Activated naive CD4-positive, alpha-beta T cell treated with anti-CD3 and anti-CD28 coated beads for 36 hours (primary cell): ENCODE measurements around the gene CHMP1B. TPM values are rescaled to one million over a fixed set of nuclear protein-coding genes. Genes with fewer than 3 reads are reported as not detected.

Experiments used
- CTCF ChIA-PET: fragments of 350-600 bp; sonication (Branson Sonifier 250); formaldehyde crosslinking; loops from one replicate; lab custom pipeline; 2021; ENCODE audit warnings: antibody characterized with exemption; lab: Charles Lee
- DNase-seq: peaks from one replicate; pipeline ENCODE4 v3.0.0-alpha.2; 2020
- H3K27ac Mint-ChIP-seq: one replicate; pipeline ENCODE4 v1.8.0; 2021; ENCODE audit warnings: mild to moderate bottlenecking, mixed read lengths
- H3K27me3 Mint-ChIP-seq: one replicate; pipeline ENCODE4 v1.8.0; 2021; ENCODE audit warnings: low read depth, mixed read lengths
- H3K36me3 Mint-ChIP-seq: one replicate; pipeline ENCODE4 v1.8.0; 2021; ENCODE audit warnings: low read depth, mixed read lengths
- H3K4me1 Mint-ChIP-seq: one replicate; pipeline ENCODE4 v1.8.0; 2021; ENCODE audit warnings: low read depth, mixed read lengths
- H3K4me3 Mint-ChIP-seq: one replicate; pipeline ENCODE4 v1.8.0; 2021; ENCODE audit warnings: mild to moderate bottlenecking, moderate library complexity, mixed read lengths
- H3K9me3 Mint-ChIP-seq: one replicate; pipeline ENCODE4 v1.8.0; 2021; ENCODE audit warnings: mixed read lengths
- intact Hi-C: fragments of 100-400 bp; cut with micrococcal nuclease; formaldehyde crosslinking; loops from one replicate; pipeline ENCODE4 v1.15.1; 2023
- total RNA-seq, 2 experiments: library from RNA; stranded (reverse); gene quantifications; one replicate each; pipeline ENCODE4 v1.2.3, GENCODE V29; 2021

Gene CHMP1B
- total RNA-seq, 2 experiments from 2014 or later: 23.2 TPM

- H3K27me3 Mint-ChIP-seq: no peaks in the 10 kb centered on the region
- no peak overlapping the region for H3K27ac Mint-ChIP-seq
- H3K9me3 Mint-ChIP-seq: no peaks in the 10 kb centered on the region
- CTCF ChIA-PET: no interaction called here
- peaks cover 8% of the 10 kb centered on the region for H3K4me1 Mint-ChIP-seq
- intact Hi-C loops: no loop called here
- H3K4me3 Mint-ChIP-seq: no peak overlapping the region
- H3K36me3 Mint-ChIP-seq: peaks cover 26% of the 10 kb centered on the region
- no peak for DNase-seq
These were observed 47.9 kb downstream of the CHMP1B start for GRCh38 chr18:11899063-11899462.

DNA sequence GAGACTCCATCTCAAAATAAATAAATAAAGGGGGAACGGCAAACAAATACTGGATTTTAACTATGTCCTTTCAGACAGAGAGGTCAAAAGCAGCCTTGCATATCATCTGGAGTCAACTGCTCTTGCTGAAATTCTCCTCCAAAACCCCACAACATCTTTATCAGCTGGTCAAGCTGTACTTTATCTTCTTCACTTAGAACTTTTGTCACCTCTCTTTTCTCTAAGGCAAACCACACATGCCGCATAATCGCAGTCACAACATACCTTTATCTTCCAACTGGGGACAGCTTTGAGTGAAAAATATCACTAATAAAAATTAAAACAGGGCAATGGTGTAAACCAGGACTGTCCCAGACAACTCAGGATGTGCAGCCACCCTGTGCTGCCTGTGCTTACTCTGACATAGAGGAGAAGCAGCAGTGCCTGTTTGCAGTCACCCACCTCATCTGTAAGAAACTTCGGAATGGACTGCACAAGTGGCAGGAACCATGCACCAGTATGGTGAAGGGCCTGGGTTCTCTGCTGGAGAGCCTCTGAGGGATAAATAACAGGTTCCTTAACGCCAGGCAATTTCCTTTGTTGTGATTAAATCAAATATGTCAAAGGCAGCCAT is 50.7 kb downstream of the CHMP1B start:
- H3K4me1 Mint-ChIP-seq: peaks cover 18% of the 10 kb centered on the region
- H3K9me3 Mint-ChIP-seq: no peaks in the 10 kb centered on the region
- no peak for DNase-seq
- CTCF ChIA-PET: interaction anchor here (1.0 kb wide), 1 partner anchor 137 kb away, joined by 4 read pairs; no protein-coding TSS in a partner anchor
- H3K27ac Mint-ChIP-seq: no peak overlapping the region
- H3K36me3 Mint-ChIP-seq: peaks cover 17% of the 10 kb centered on the region
- H3K27me3 Mint-ChIP-seq: no peaks in the 10 kb centered on the region
- intact Hi-C loops: no loop called here
- no peak overlapping the region for H3K4me3 Mint-ChIP-seq

DNA sequence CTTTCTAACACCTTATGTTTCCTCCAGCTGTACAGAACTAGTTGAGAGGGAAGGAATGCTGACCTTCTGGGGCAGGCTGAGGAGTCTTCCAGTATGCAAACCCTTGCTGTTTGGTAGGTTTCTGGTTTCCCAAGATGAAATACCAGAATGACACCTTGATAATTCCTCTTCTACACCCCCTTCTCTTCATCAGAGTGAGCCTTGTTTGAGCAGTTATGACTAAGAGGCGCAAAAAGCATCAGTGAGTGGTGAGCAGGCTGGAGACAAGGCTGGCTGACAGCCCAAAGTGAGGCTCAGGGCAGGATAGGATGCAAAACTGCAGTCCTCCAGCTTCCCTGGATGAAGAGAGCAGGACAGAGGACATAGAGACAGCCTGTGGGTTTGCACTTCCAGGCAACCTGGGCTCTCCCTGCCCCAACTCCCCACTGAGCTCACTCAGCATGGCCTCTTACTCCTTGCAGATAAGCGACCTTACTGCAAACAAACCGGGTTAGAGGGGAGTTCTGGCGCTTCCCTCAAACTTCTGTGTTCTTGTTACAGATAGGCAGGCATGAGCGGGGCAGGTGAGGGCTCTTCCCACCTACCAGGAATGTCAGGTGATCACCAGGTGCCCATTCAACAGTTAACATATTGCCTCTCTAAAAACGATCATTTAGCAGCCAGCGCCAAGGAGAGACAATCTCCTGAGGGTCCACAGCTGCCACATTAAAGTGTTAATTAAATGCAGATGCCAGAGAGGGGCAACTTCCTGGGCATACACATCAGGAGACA is 51.5 kb downstream of the CHMP1B start:
- Mint-ChIP-seq H3K27me3 (no peaks in the 10 kb centered on the region), H3K36me3 (peaks cover 19% of the 10 kb centered on the region), H3K27ac (no peak overlapping the region), H3K4me1 (peaks cover 23% of the 10 kb centered on the region), H3K9me3 (no peaks in the 10 kb centered on the region), H3K4me3 (no peak overlapping the region)
- CTCF ChIA-PET: interaction anchor here (1.0 kb wide), 1 partner anchor 136 kb away, joined by 4 read pairs; no protein-coding TSS in a partner anchor
- DNase-seq: no peak
- intact Hi-C loops: no loop called here

Other genes with a start within 250 kb of the CHMP1B start
- gene SLC35G4, start 241.8 kb upstream of the CHMP1B start, total RNA-seq: not detected
- gene GNAL, start 162.1 kb upstream of the CHMP1B start, total RNA-seq: under 1 TPM in 1 of 2 experiments, not detected in 1; 0.05 TPM
- 10 to 100 TPM; 30.4 to 34.3 TPM for gene MPPE1, start 56.9 kb downstream of the CHMP1B start, total RNA-seq
- gene IMPA2, start 130.1 kb downstream of the CHMP1B start, total RNA-seq: 10 to 100 TPM; 23.6 to 28.9 TPM
- not detected for gene ANKRD62, start 242.4 kb downstream of the CHMP1B start, total RNA-seq